ENCODE data around the gene OR9I1.

GRCh38 chr11:58135171-58135570 lies 9.8 kb upstream of the OR9I1 start:
- TF ChIP-seq POLR2AphosphoS5 (IDR thresholded peaks at IDR 0.05; ENCODE audit: insufficient read depth, low read depth, low read length) (no peak), CTCF (IDR thresholded peaks at IDR 0.05; ENCODE audit: extremely low read depth in 1 of 2, insufficient read depth in 1 of 2, low read depth in 1 of 2, low read length in 2 of 2) (no peak), MYC (IDR thresholded peaks at IDR 0.05; ENCODE audit: low read depth, low read length) (no peak), EZH2 (IDR thresholded peaks at IDR 0.05; ENCODE audit: borderline replicate concordance, low read depth, low read length, severe bottlenecking) (no peak), POLR2A (IDR thresholded peaks at IDR 0.05; ENCODE audit: low read depth, low read length) (no peak)
